Activated CD8-positive, alpha-beta memory T cell treated with anti-CD3 and anti-CD28 coated beads, Interleukin-2, amount 50 U/mL, for 24 hours (primary cell): ENCODE data around the gene EP400.

ENCODE experiments used
- DNase-seq: peaks from one replicate; pipeline ENCODE4 v3.0.0-alpha.2; 2020; ENCODE audit errors: extremely low read depth

Gene EP400

DNA sequence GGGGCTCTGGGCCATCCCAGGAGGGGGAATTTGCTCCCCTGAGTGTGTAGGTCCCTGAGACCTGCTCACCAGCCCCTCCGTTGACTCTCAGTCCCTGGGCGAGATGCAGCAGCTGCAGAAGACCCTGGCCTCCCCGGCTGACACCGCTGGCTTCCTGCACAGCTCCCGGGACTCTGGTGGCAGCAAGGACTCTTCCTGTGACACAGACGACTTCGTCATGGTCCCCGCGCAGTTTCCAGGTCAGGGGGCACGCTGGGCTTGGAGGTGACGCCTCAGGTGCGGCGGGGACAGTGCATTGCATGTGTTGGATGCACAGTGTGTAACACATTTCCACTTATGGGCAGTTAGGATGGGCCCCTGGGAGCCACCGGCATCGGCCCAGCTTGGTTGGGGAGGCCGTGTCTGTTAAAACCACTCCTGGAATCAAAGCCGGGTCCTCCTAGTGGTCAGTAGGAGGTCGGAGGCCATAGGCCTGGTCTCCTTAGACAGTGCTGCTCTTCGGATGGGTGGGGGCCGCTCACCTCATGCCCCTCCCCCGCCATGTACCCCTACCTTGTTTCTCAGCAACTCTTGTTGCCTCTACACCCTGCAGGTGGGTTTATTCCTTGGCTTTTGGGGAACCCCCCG is 37.8 kb upstream of the EP400 start:
- no peak for DNase-seq

DNA sequence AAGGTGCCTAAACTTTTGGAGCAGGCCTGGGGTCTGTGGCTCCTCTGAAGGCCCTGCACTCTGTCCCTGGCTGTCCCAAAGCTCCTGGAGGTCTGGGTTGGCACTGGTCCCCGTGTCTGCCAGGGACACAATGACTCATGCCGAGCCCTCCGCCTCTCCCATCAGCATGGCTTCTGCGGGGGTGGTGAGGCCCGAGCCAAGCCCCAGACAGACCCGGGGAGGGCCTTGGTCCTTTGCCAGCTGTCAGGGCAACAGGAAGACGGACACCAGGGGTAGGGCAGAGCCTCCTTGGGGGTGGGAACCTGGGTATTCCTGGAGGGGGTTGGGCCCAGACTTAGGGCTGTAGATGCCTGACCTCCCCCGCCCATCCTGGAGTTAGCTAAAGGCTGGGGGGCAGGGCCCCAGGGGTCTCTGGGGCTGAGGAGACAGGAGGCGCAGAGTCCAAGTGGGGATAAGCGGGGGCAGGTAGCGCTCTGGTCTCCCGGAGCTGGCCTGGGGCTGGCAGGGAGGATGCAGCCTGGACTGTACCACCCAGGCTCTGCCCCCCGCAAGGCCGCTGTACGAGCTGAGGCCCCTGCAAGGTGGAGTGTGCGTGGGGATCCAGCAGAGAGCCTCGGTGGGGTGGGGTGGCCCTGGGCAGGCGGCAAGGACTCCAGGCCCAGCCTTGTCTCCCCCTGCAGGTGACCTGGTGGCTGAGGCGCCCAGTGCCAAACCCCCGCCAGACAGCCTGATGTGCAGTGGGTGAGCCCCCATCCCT is 37.0 kb upstream of the EP400 start:
- no peak for DNase-seq

DNA sequence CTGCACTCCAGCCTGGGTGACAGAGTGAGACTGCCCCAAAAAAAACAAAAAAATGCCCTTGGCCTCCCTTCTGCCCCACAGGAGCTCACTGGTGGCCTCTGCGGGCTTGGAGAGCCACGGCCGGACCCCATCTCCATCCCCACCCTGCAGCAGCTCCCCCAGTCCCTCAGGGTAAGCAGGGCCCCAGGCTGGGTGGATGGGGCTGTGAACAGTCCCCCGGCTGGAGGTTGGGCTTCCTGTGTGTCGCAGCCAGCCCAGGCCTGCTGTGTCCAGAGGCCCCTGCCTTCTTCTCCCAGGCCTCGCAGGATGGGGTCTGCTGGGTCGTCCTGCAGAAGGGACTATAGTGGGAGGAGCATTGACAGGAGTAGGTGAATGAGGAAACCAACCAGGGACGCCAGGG is 36.1 kb upstream of the EP400 start:
- no peak for DNase-seq

DNA sequence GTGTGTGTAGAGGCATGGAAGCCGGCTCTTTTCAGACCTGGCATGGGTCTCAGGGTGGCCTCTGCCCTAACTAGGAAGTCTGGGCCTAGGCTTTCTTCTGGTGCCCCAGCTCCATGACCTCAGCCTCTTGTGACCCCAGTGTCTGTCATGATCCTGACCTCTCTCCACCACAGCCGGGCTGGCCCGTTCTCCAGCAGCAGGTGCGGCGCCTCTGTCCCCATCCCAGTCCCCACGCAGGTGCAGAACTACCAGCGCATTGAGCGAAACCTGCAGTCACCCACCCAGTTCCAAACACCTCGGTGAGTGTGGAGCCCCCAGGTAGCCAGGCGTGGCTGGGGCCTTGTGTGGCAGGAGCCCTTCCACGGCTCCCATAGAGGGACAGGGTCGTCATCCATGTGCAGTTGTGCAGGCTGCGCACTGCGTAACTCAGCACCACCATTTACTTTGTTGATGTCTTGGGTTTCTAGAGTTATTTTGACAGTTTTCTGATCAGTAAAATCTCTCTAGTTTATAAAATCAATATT is 35.5 kb upstream of the EP400 start:
- no peak for DNase-seq

DNA sequence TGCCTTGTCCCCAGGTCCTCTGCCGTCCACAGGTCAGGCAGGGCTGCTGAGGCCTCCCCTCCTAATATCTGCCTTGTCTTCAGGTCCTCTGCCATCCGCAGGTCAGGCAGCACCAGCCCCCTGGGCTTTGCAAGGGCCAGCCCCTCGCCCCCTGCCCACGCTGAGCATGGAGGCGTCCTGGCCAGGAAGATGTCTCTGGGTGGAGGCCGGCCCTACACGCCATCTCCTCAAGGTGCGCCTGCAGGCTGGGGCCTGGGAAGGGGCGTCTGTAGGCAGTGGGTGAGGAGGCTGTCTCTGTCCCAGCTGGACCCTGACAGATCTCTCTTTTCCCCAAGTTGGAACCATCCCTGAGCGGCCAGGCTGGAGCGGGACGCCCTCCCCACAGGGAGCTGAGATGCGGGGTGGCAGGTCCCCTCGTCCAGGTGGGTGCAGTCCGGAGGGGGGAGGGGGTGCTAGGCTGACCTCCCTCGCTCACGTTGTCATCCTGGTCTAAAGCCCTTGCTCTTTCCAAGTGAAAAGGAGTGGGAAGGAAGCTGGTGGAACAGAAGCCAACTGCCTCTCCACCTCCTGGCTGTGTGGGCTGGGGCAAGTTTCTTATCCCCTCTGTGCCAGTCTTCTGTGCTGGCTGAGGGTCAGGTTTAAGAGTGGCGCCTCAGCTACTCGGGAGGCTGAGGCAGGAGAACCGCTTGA is 34.6 kb upstream of the EP400 start:
- no peak for DNase-seq

DNA sequence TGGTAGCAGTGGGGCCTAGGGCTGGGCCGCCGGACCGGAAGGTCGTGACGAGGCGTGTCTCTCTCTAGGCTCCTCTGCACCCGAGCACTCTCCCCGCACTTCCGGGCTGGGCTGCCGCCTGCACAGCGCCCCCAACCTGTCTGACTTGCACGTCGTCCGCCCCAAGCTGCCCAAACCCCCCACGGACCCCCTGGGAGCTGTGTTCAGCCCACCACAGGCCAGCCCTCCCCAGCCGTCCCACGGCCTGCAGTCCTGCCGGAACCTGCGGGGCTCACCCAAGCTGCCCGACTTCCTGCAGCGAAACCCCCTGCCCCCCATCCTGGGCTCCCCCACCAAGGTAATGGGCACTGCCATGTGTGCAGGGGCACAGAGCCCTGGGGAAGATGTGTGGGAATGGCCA is 33.9 kb upstream of the EP400 start:
- no peak for DNase-seq

DNA sequence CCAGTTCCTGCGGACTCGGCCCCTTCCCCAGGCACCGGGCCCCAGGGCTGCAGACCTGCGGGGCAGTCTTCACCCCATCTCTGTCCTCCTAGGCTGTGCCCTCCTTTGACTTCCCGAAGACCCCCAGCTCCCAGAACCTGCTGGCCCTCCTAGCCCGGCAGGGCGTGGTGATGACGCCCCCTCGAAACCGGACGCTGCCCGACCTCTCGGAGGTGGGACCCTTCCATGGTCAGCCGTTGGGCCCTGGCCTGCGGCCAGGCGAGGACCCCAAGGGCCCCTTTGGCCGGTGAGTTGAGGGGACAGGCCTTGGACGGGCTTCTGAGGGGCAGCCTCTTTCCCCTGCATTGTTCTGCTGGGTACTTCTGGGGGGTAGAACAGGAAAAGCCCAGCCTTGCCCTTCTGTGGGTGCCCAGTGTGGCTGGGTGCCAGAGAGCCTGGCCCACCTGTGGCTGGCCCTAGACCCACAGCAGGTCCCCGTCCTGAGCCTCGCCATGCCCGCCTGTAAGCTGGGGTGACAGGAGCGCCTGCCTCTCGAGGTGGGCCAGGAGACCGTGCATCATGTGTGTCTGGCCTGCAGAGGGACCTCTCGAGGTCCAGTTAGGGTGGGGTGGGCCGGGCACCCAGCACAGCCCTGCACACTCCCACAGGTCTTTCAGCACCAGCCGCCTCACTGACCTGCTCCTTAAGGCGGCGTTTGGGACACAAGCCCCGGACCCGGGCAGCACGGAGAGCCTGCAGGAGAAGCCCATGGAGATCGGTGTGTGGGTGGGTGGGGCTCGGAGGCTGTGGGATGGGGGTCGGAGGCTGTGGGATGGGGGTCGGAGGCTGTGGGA is 33.2 kb upstream of the EP400 start:
- no peak for DNase-seq

DNA sequence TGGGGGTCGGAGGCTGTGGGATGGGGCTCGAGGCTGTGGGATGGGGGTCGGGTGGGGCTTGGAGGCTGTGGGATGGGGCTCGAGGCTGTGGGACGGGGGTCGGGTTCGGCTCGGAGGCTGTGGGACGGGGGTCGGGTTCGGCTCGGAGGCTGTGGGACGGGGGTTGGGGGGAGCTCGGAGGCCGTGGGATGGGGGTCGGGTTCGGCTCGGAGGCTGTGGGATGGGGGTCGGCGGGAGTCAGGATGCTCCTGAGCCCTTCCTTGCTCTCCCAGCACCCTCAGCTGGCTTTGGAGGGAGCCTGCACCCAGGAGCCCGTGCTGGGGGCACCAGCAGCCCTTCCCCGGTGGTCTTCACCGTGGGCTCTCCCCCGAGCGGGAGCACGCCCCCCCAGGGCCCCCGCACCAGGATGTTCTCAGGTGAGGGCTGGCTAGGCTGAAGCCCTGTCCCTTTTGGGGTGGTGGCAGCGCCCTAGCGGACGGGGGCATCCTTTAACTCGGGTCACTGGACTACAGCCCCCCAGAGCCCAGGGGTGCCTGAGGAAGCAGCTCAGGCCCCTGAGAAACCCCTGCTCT is 32.5 kb upstream of the EP400 start:
- no peak for DNase-seq

DNA sequence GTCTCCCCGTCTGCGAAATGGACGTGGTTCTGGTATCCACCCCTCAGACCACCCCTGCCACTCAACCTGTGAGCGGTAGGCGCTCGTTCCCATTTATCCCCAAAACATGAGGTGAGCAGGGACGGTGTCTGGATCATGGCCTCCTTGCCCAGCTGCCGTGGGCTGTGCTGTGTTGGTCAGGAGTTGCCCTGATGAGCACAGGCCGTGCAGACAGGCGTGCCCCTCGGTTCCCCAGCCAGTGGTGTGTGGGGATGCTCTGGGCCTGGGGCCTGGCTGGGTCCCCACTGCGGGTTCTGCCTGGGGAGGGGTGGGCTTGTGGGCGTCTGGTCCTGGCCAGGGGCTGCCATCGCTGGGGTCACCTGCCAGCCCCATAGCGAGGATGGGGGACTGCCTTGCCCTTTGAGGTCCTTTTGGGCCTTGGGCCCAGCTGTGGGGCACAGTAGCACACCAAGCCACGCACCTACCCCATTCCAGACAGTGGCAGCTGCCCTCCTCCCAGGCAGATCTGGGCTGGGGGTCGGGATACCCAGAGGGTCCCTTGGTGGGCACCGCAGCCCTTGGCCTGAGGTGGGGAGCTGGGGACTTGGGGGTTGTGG is 31.9 kb upstream of the EP400 start:
- no peak for DNase-seq

- no peak for DNase-seq
These were observed 31.3 kb upstream of the EP400 start for GRCh38 chr12:131918311-131919050.

DNA sequence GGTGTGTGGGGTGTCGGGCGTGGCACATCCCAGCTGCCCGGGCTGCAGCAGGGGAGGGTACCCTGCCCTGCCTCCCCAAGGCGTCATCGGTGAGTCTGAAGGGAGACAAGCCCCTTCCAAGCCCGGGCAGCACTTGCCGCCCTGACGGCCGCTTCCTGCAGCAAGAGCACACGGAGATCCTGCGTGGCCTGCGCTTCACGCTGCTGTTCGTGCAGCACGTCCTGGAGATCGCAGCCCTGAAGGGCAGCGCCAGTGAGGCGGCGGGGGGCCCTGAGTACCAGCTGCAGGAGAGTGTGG is 30.7 kb upstream of the EP400 start:
- no peak for DNase-seq

DNA sequence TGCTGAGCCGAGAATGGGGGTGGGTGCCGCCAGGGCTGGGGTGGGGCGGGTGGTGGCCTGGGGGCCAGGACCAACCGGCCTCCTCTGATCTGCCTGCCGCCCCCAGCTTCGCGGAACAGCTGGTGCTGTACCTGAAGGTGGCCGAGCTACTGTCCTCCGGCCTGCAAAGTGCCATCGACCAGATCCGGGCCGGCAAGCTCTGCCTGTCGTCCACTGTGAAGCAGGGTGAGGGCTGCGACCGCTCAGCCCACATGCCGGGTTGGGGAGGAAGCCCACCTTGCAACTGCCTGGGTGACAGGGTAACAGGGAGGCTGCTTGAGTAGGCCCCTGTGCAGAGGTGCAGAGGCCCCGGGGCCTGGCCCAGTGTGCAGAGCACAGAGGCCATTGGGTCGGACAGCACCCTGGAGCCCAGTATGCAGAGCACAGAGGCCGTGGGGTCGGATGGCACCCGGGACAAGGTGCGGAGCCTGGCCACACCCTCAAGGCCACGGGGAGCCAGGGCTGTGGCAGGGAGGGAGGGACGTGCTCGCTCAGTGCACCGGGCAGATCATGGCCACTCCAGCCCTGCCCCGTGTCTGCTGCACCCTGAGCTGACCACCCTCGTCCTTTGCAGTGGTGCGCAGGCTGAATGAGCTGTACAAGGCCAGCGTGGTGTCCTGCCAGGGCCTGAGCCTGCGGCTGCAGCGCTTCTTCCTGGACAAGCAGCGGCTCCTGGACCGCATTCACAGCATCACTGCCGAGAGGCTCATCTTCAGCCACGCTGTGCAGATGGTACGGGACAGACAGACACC is 30.2 kb upstream of the EP400 start:
- DNase-seq = no peak

GRCh38 chr12:131920157-131920508 is 29.6 kb upstream of the EP400 start:
- no peak for DNase-seq

GRCh38 chr12:131920902-131921840 is 28.6 kb upstream of the EP400 start:
- DNase-seq = no peak

DNA sequence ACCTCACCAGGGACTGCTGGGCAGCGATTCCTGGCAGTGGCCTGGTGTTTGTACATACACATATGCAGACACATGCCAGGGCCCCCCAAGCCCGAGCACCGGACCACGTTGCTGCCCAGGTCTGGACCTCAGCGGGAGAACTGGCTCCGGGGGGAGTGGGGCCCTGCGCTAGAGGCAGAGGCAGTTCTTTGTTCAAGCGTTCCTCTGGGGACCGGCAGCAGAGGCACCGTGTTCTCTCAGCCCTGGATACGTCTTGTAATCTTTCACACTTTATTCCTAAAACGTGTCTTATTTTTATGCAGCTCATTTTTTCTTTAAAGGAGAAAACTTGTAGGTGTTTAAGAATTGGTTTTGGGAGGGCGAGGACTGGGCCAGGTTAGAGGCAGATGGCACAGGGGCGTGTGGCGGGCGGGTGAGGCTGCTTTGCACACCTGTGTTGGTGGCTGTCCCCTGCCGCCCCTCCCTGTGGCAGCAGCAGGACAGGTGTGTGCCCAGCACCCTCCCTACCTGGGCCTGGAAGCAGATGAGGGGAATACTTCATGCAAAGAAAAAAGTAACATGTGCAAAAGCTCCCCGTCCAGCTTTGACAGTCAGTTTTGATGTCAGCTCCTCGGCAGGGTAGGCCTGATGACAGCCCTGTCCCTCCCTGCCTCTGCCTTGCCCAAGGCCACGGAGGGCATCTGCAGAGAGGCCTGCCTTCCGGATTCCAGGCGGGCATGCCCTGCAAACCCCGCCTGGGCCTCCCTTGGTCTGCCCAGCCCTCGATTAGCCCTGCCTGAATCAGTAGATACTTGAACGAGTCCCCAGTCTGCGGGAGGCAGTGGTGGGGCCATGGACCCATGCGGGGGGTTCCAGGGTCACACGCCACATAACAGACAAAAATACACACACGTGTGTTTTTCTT is 27.6 kb upstream of the EP400 start:
- DNase-seq = no peak

GRCh38 chr12:131922772-131923171 is 27.0 kb upstream of the EP400 start:
- DNase-seq = no peak

DNA sequence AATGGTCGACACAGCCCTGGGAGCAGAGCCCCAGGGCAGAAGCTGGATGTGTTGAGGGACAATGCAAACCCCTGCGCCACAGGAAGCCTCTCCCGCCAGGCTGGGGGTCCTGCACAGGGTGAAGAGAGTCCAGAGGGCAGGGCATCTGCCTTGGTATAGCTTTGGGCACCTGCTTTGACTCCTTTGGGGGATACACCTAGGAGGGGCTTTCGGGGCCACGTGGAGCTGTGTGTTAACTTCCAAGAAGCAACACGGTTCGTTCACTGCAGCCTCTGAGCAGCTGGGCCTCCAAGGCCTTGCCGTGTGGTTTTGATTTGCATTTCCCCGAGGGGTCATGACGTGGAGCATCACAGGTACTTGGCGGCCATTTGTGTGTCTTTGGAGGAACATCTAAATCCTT is 26.5 kb upstream of the EP400 start:
- DNase-seq = no peak
